Duodenal mucosa (tissue), 2 donors: ENCODE data around the gene PTPRA.

Experiments
- H3K27ac ChIP-seq: one replicate; pipeline ENCODE4 v1.7.0; 2013; ENCODE audit warnings: low read depth, low read length
- H3K27me3 ChIP-seq, 2 donors: one replicate each; pipeline ENCODE4 v1.7.0; 2013; ENCODE audit warnings: low read length in 2 of 2, control low read depth in 1 of 2; ENCODE audit not compliant: insufficient read depth in 2 of 2, control insufficient read depth in 1 of 2
- H3K36me3 ChIP-seq, 2 donors: one replicate each; pipeline ENCODE4 v1.7.0; 2013; ENCODE audit warnings: low read length in 2 of 2, control low read depth in 1 of 2; ENCODE audit not compliant: insufficient read depth in 2 of 2, control insufficient read depth in 1 of 2
- H3K4me1 ChIP-seq, 2 donors: one replicate each; pipeline ENCODE4 v1.7.0; 2013; ENCODE audit warnings: low read length in 2 of 2, control low read depth in 1 of 2; ENCODE audit not compliant: insufficient read depth in 2 of 2, control insufficient read depth in 1 of 2
- H3K4me3 ChIP-seq, 2 donors: one replicate each; pipeline ENCODE4 v1.7.0; 2013; ENCODE audit warnings: low read length in 2 of 2, low read depth in 1 of 2
- H3K9ac ChIP-seq, 2 donors: one replicate each; pipeline ENCODE4 v1.7.0; 2013; ENCODE audit warnings: low read length in 2 of 2, low read depth in 1 of 2
- H3K9me3 ChIP-seq, 2 donors: one replicate each; pipeline ENCODE4 v1.7.0; 2013; ENCODE audit warnings: low read length in 2 of 2, control low read depth in 1 of 2; ENCODE audit not compliant: control insufficient read depth in 1 of 2

PTPRA gene

GRCh38 chr20:2902291-2902690 is 29.0 kb downstream of the PTPRA start:
- Histone ChIP-seq H3K9ac (no peak overlapping the region), H3K9me3 (no peaks in the 10 kb centered on the region), H3K4me1 (no peaks in the 10 kb centered on the region), H3K27ac (no peak overlapping the region), H3K27me3 (no peaks in the 10 kb centered on the region), H3K4me3 (no peak overlapping the region), H3K36me3 (no peaks in the 10 kb centered on the region)

- Histone ChIP-seq H3K4me1 (no peaks in the 10 kb centered on the region), H3K4me3 (no peak overlapping the region), H3K9me3 (no peaks in the 10 kb centered on the region), H3K27me3 (no peaks in the 10 kb centered on the region), H3K27ac (no peak overlapping the region), H3K9ac (no peak overlapping the region), H3K36me3 (no peaks in the 10 kb centered on the region)
Observed at GRCh38 chr20:2902818-2903217, 29.5 kb downstream of the PTPRA start.

GRCh38 chr20:2903686-2904085 is 30.4 kb downstream of the PTPRA start:
- no peaks in the 10 kb centered on the region for H3K36me3 ChIP-seq
- H3K4me1 ChIP-seq, result no peaks in the 10 kb centered on the region
- no peak overlapping the region for H3K9ac ChIP-seq
- no peaks in the 10 kb centered on the region for H3K9me3 ChIP-seq
- no peak overlapping the region for H3K27ac ChIP-seq
- no peaks in the 10 kb centered on the region for H3K27me3 ChIP-seq
- H3K4me3 ChIP-seq, result no peak overlapping the region

- Histone ChIP-seq H3K36me3 (no peaks in the 10 kb centered on the region), H3K4me1 (no peaks in the 10 kb centered on the region), H3K27ac (no peak overlapping the region), H3K9ac (no peak overlapping the region), H3K9me3 (no peaks in the 10 kb centered on the region), H3K4me3 (no peak overlapping the region), H3K27me3 (no peaks in the 10 kb centered on the region)
Observed at GRCh38 chr20:2907519-2907918, 34.2 kb downstream of the PTPRA start.

- Histone ChIP-seq H3K36me3 (no peaks in the 10 kb centered on the region), H3K9me3 (no peaks in the 10 kb centered on the region), H3K4me1 (peaks cover 5% of the 10 kb centered on the region in 2 donors), H3K27ac (no peak overlapping the region), H3K9ac (no peak overlapping the region), H3K4me3 (no peak overlapping the region), H3K27me3 (no peaks in the 10 kb centered on the region)
Observed at GRCh38 chr20:2909953-2910352, 36.7 kb downstream of the PTPRA start.

- no peaks in the 10 kb centered on the region for H3K36me3 ChIP-seq
- H3K4me1 ChIP-seq, result peaks cover 5% of the 10 kb centered on the region in 2 donors
- no peak overlapping the region for H3K27ac ChIP-seq
- no peaks in the 10 kb centered on the region for H3K27me3 ChIP-seq
- H3K4me3 ChIP-seq, result no peak overlapping the region
- H3K9me3 ChIP-seq, result no peaks in the 10 kb centered on the region
- no peak overlapping the region for H3K9ac ChIP-seq
Observed at GRCh38 chr20:2911200-2911599, 37.9 kb downstream of the PTPRA start.

- Histone ChIP-seq H3K36me3 (no peaks in the 10 kb centered on the region), H3K9ac (no peak overlapping the region), H3K27ac (no peak overlapping the region), H3K9me3 (no peaks in the 10 kb centered on the region), H3K4me1 (peaks cover 5 to 16% of the 10 kb centered on the region in 2 donors), H3K27me3 (no peaks in the 10 kb centered on the region), H3K4me3 (no peak overlapping the region)
Observed at GRCh38 chr20:2914160-2914559, 40.9 kb downstream of the PTPRA start.

GRCh38 chr20:2917266-2917665 is 44.0 kb downstream of the PTPRA start:
- Histone ChIP-seq H3K36me3 (no peaks in the 10 kb centered on the region), H3K9me3 (no peaks in the 10 kb centered on the region), H3K4me3 (no peak overlapping the region), H3K27me3 (no peaks in the 10 kb centered on the region), H3K27ac (no peak overlapping the region), H3K9ac (no peak overlapping the region), H3K4me1 (peaks cover 14 to 27% of the 10 kb centered on the region in 2 donors)

- H3K9me3 ChIP-seq, result no peaks in the 10 kb centered on the region
- no peaks in the 10 kb centered on the region for H3K27me3 ChIP-seq
- peaks cover 14 to 27% of the 10 kb centered on the region in 2 donors for H3K4me1 ChIP-seq
- no peak overlapping the region for H3K4me3 ChIP-seq
- H3K9ac ChIP-seq, result no peak overlapping the region
- no peaks in the 10 kb centered on the region for H3K36me3 ChIP-seq
- no peak overlapping the region for H3K27ac ChIP-seq
Observed at GRCh38 chr20:2918096-2919049, 45.1 kb downstream of the PTPRA start.

GRCh38 chr20:2919518-2920245 is 46.4 kb downstream of the PTPRA start:
- H3K27me3 ChIP-seq, result no peaks in the 10 kb centered on the region
- H3K27ac ChIP-seq, result no peak overlapping the region

More at GRCh38 chr20:2919518-2920245, 46.4 kb downstream of the PTPRA start:
- peaks cover 4 to 7% of the 10 kb centered on the region in 2 donors for H3K36me3 ChIP-seq
- no peak overlapping the region for H3K4me3 ChIP-seq
- H3K9me3 ChIP-seq, result no peaks in the 10 kb centered on the region
- H3K9ac ChIP-seq, result no peak overlapping the region
- H3K4me1 ChIP-seq, result peaks cover 9 to 22% of the 10 kb centered on the region in 2 donors
